ENCODE measurements around the gene C22orf42. TPM values are rescaled to one million over a fixed set of nuclear protein-coding genes. Genes with fewer than 3 reads are reported as not detected.
"Not testable (repeated sequence)": the region's sequence is repeated elsewhere in the genome, so short reads cannot be mapped to it uniquely, and the experiment has no call there.

The C22orf42 gene
- total RNA-seq, 1 donor from 2014 or later = not detected

GRCh38 chr22:32185821-32186220 is 26.7 kb upstream of the C22orf42 start:
- no peak for DNase-seq (ENCODE audit: low read depth in 2 of 2)

- DNase-seq (ENCODE audit: low read depth in 2 of 2) = no peak
Observed at GRCh38 chr22:32183625-32184024, 24.5 kb upstream of the C22orf42 start.

GRCh38 chr22:32181043-32181442 is 21.9 kb upstream of the C22orf42 start:
- DNase-seq (ENCODE audit: low read depth in 2 of 2) = no peak

- no peak for DNase-seq (ENCODE audit: low read depth in 2 of 2)
Observed at GRCh38 chr22:32177221-32177765, 18.2 kb upstream of the C22orf42 start.

- DNase-seq (ENCODE audit: low read depth in 2 of 2) = no peak
Observed at GRCh38 chr22:32175683-32176644, 16.9 kb upstream of the C22orf42 start.

- DNase-seq (ENCODE audit: low read depth in 2 of 2) = no peak
Observed at GRCh38 chr22:32175115-32175514, 16.0 kb upstream of the C22orf42 start.

- no peak for DNase-seq (ENCODE audit: low read depth in 2 of 2)
Observed at GRCh38 chr22:32165681-32166080, 6.6 kb upstream of the C22orf42 start.

- DNase-seq (ENCODE audit: low read depth in 2 of 2) = no peak
Observed at GRCh38 chr22:32164075-32164860, 5.2 kb upstream of the C22orf42 start.

GRCh38 chr22:32160411-32160810 is 1.3 kb upstream of the C22orf42 start:
- DNase-seq (ENCODE audit: low read depth in 2 of 2) = not testable (repeated sequence)

GRCh38 chr22:32157632-32158031 is 1.5 kb downstream of the C22orf42 start:
- DNase-seq (ENCODE audit: low read depth in 2 of 2) = not testable (repeated sequence)

GRCh38 chr22:32154727-32155126 is 4.4 kb downstream of the C22orf42 start:
- not testable (repeated sequence) for DNase-seq (ENCODE audit: low read depth in 2 of 2)

GRCh38 chr22:32151641-32152040 is 7.5 kb downstream of the C22orf42 start:
- not testable (repeated sequence) for DNase-seq (ENCODE audit: low read depth in 2 of 2)

GRCh38 chr22:32150647-32151046 is 8.5 kb downstream of the C22orf42 start:
- DNase-seq (ENCODE audit: low read depth in 2 of 2) = not testable (repeated sequence)

- not testable (repeated sequence) for DNase-seq (ENCODE audit: low read depth in 2 of 2)
Observed at GRCh38 chr22:32148372-32148771, 10.7 kb downstream of the C22orf42 start.

GRCh38 chr22:32147128-32147527 is 12.0 kb downstream of the C22orf42 start:
- DNase-seq (ENCODE audit: low read depth in 2 of 2) = not testable (repeated sequence)

GRCh38 chr22:32144496-32145274 is 14.4 kb downstream of the C22orf42 start:
- no peak for DNase-seq (ENCODE audit: low read depth in 2 of 2)

- peak; percentile 33 to 52 for DNase-seq (ENCODE audit: low read depth in 2 of 2)
Observed at GRCh38 chr22:32142600-32142999, 16.5 kb downstream of the C22orf42 start.

GRCh38 chr22:32140688-32141087 is 18.4 kb downstream of the C22orf42 start:
- DNase-seq (ENCODE audit: low read depth in 2 of 2) = not testable (repeated sequence)

GRCh38 chr22:32138576-32138975 is 20.5 kb downstream of the C22orf42 start:
- not testable (repeated sequence) for DNase-seq (ENCODE audit: low read depth in 2 of 2)

- DNase-seq (ENCODE audit: low read depth in 2 of 2) = not testable (repeated sequence)
Observed at GRCh38 chr22:32137731-32138324, 21.3 kb downstream of the C22orf42 start.

- DNase-seq (ENCODE audit: low read depth in 2 of 2) = peak in 1 of 2 donors; percentile 27
Observed at GRCh38 chr22:32136881-32137280, 22.2 kb downstream of the C22orf42 start.

Measured in dermis microvascular lymphatic vessel endothelial cell (primary cell).